HG02943 (cell line): Measurements from ENCODE around the gene PROK2.

Source experiments
- ATAC-seq: cut with Tn5 transposase; IDR thresholded peaks from one replicate; pipeline ENCODE4 v1.9.1; 2021; ENCODE audit warnings: mild to moderate bottlenecking, low read depth, moderate library complexity; ENCODE audit not compliant: unreplicated experiment

The PROK2 gene, protein sequence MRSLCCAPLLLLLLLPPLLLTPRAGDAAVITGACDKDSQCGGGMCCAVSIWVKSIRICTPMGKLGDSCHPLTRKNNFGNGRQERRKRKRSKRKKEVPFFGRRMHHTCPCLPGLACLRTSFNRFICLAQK

GRCh38 chr3:71784914-71785531, at the start of gene PROK2:
TSS of gene PROK2 (minus strand) at chr3:71785148. CDS start at chr3:71785052, 96 bp downstream.
- ATAC-seq, result no peak

- ATAC-seq, result no peak
Measured at GRCh38 chr3:71831599-71831998, 46.7 kb upstream of the PROK2 start.

DNA sequence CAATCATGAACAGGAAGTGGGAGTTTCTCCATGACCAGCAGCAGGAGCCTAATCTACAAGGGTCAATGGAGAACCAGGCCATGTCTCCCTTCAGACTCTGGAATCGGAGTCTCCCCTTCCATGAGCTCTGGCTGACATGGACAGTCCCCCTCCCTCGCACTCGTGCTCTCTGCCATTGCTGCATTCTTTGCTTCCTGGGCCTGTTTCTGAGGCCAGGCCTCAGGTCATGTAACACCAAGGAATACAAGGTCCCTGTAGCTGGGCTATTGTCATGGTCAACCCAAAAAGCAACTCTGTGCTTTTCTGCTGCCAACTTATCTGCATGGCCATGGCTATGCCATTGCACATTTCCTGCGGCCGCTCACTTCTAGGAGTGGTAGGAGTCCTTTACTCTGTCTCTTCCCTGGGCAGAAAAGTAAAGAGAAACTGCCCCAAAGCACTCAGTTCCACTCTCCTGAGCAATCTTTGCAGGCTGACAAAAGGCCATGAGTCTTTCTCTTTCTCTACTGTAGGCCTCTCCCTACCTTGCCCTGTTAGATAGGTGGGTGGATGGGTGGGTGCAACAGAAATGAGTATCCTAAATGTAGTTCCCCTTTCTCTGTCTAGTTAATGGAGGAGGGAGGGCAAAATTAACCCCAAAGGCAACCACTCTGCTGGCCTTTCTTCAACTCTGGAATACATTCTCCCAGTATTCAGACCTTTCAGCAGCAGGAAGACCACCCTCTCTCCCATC, 40.8 kb upstream of the PROK2 start:
- no peak for ATAC-seq

DNA sequence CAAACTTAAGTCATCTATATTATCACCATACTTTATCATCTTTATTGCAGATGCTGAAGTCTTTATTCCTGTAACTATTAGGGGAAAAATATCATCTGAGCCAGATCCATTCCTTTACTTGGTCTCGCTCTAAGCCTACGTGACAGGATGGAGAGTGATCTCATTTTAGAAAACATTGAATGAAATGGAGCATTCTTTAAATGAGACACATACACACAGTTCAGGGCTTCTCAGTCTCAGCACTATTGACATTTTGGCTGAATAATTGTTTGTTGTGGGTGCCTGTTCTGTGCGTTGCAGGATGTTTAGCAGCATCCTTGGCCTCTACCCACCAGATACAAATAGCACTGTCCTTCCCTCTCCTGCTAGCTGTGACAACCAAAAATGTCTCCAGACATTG, 36.2 kb upstream of the PROK2 start:
- no peak for ATAC-seq

GRCh38 chr3:71817262-71817661, 32.3 kb upstream of the PROK2 start:
- no peak for ATAC-seq

DNA sequence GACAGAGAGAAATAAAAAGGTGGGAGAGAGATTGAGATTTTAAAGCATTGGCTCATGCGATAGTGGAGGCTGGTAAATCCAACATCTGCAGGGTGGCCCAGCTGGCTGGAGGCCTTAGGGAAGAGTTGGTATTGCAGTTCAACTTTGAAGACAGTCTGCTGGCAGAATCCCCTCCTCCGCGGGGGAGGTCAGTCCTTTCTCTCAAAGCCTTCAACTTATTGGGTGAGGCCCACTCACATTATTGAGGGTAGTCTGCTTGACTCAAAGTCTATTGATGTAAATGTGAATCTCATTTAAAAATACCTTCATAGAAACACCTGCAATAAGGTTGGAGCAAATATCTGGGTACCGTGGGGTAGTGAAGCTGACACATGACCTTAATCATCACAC, 31.8 kb upstream of the PROK2 start:
- ATAC-seq, result no peak

DNA sequence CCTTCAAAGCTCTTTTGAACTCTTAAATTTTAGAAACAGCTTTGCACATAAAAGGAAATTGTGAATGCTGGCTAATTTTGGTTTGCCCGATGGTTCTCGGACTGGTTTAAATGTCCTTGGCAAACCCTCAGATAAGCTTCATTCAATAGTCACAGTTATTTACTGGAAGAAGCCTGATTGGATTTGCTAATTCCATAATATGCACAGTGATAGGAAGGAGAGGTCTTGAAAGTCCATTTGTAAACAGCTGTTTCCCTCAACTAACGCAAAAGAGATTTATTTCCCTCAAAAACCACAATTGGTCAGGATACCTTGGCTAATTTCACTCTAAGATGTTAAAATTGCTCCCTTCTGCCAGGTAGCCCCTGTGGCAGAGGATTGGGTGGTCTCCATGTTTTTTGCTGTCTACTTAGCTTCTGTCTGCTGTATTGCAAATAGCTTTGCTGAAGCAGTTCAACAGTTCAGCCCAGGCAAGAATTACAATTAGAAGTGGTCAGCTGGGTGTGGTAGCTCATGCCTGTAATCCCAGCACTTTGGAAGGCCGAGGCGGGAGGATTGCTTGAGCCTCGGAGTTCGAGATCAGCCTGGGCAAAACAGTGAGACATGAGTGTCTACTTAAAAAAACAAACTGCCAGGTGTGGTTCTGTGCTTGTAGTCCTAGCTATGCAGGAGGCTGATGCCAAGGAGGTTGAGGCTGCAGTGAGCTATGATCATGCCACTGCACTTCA, 30.6 kb upstream of the PROK2 start:
- ATAC-seq, result no peak

- ATAC-seq, result no peak
Measured at GRCh38 chr3:71813704-71814103, 28.8 kb upstream of the PROK2 start.

- no peak for ATAC-seq
Measured at GRCh38 chr3:71813073-71813472, 28.1 kb upstream of the PROK2 start.

DNA sequence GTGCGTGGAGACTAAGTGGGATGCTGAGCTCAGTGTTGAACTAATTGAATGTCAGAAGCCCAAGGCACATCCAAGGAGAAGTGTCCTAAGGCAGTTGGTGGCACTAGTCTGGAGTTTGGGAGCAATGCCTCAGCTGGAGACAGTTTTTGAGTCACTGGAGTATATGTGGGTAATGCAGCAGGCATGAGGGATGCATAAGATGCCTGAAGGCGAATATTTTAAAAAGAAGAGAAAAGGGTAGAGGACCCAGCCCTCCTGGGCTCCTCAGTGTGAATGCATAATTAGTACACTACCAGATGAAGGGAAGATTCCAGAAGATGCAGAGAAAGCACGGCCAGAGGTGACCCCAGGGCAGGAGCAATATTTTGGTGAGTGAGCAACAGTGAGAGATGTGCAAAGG, 25.1 kb upstream of the PROK2 start:
- ATAC-seq, result no peak

- ATAC-seq, result no peak
Measured at GRCh38 chr3:71809321-71810026, 24.5 kb upstream of the PROK2 start.

DNA sequence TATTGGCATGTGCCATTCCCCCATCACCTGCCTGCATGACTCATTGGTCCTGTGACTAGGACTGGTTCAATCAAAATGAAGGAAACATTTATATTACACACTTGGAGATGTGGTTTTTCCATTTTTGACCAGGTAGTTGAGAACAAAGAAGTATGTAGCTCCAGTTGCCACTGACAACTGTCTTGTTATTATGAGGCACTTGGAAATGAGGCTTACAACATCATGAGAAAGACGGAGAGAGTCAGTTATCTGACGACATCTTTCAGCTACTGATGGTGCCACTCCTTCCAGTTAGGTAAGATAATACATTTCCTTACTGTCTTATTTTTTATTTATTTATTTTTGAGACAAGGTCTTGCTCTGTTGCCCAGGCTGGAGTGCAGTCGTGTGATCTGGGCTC, 21.8 kb upstream of the PROK2 start:
- no peak for ATAC-seq

GRCh38 chr3:71805691-71806090, 20.7 kb upstream of the PROK2 start:
- no peak for ATAC-seq

DNA sequence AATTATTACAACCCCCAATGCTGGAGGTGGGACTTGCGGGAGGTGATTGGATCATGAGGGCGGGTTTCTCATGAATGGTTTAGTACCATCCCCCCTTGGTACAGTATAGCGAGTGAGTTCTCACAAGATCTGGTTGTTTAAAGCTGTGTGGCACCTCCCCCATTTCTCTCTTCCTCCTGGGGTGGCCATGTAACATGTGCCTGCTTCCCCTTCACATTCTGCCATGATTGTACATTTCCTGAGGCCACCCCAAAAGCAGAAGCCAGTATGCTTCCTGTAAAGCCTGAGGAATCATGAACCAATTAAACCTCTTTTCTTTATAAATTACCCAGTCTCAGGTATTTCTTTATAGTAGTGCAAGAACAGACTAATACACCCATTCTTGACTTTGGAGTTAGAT, 20.3 kb upstream of the PROK2 start:
- no peak for ATAC-seq

DNA sequence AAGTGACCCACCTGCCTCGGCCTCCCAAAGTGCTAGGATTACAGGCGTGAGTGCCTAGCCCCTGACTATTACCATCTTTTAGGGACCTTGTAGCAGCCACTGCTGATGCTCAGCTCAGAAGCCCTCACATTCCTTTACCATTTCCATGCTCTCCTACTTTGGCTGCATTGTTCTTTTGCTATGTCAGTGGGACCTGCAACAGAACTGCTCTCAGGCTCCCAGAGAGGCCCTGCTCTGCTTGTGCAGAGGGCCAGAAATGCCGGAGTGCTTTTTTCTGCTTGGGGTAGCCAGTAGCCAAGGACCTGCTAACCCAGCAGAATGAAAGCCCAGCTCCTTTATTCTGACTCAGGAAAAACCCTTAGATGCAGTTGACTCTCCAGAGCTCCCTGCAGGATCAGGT, 18.3 kb upstream of the PROK2 start:
- no peak for ATAC-seq

DNA sequence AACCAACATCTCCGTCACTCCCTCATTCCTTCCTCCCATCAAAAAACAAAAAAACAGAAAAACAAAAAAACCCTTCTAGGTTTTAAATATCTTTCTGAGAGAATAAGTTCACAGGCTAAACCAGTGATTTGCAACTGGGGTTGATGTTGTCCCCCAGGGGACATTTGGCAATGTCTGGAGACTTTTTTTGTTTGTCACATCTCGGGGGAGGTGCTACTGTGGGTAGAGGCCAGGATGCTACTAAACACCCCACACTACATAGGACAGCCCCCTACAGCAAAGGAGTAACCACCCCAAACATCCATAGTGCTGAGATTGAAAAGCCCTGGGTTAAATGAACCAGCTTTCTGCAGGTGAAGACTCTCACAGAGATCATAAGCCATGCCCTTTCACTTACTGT, 17.0 kb upstream of the PROK2 start:
- ATAC-seq, result no peak

- no peak for ATAC-seq
Measured at GRCh38 chr3:71800023-71800422, 15.1 kb upstream of the PROK2 start.

- ATAC-seq, result no peak
Measured at GRCh38 chr3:71797455-71797854, 12.5 kb upstream of the PROK2 start.

DNA sequence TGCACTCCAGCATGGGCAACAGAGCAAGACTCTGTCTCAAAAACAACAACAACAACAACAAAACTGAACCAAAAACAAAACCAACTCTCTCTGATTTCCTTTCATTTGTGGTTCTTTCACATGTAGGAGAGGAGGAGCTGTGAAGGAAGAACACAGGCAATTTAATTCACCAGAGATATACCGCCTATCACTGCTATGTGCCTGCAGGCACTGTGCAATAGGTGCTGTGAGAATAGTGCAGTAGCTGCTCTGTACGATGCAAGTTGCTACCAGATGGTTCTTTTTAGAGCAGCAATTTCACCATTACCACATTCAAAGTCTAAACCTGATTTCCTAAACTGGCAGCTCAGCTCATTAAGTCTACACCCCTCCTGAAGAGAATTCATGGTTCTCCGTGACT, 11.3 kb upstream of the PROK2 start:
- no peak for ATAC-seq

DNA sequence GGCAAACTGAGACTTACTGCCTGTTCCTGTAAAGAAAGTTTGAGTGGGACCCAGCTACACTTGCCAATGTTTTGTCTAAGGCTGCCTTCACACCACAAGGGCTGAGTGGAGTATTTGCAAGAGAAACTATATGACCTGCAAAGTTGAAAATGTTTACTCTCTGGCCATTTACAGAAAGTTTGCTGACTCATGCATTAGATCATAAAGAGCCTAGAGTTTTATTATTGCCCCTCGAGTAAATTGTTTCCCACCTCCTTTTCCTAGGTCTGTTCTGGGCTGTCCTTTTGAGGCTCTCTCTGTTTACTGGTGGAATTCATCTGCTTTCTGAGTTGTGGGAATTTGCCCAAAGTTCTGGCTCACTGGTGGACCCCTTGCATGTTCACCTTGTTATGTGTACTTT, 6.7 kb upstream of the PROK2 start:
- no peak for ATAC-seq

- no peak for ATAC-seq
Measured at GRCh38 chr3:71789922-71790321, 5.0 kb upstream of the PROK2 start.
